Anterior cingulate cortex (tissue), 58 donors: ENCODE data around the gene ZNF14.
"Not testable (repeated sequence)": the region's sequence is repeated elsewhere in the genome, so short reads cannot be mapped to it uniquely, and the experiment has no call there.

ENCODE experiments used
- DNase-seq, 58 donors: peaks; one replicate each; lab custom pipeline; 2025; lab: John Stamatoyannopoulos, UW

The ZNF14 gene

DNA sequence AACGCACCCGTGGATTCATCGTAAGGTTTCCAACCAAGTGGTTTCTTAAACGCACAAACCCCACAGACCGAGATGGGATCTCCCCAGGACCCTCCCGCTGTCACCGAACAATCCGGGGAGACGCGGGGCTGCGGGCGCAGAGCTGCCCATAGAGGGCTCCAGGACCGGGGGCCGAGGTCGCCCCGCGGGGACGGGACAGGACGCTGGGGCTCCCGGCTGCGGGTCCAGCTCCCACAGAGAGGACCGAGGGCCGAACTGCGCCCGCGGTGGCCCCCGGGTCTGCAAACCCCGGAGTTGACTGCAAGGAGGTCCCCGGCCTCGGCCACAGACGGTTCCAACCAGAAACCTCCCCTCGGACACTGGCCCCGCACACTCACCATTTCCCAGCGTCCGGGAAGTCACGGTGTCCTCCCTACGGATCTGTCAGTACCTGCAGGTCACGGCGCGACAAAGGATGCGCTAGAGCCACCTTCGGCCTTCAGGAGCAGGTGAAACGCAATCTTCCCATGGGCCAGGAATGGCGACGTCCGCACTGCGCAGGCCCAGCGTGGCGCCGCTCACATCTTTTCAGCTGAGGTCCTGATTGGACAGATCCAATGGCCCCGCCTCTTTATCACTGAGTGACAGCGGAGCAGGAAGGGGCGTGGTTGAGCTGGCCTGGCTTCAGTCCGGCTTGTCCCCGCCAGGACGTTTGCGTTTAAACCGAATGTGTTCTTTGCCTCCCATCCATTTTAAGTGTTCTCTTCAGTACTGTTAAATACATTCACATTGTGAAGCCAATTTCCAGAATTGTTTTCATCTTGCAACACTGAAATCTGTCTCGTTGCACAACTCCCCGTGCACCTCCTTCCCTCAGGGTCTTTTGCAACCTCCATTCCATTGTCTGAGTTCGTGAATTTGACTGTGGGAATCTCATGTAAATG, at the start of gene ZNF14:
Gene ZNF14, minus strand, starts transcription at position 534 of the 923 bp plus-strand sequence. Its CDS starts 154 bp downstream, at position 380.
- DNase-seq = peak; percentile 27 to 95 (median 88)

DNA sequence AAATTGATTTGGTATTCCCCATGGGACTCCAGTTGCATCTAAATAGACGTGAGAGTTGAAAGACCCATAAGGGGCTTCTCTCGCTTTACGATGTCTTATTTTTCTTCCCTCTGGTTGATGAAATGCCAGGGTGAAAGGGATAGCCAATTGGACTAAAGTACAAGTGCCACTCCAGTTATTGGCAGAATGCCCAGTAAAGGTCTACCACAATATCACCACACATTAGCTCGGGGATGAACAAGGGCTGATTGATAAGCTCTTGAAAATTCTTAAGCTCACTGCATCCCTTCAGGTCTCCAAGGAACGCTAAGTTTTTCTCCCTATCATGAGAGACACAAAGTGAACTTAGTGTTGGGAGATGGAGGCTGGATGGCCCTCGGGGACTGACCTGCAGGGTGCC, 48.9 kb upstream of the ZNF14 start:
- peak in 6 of 58 donors; percentile 0 to 53 (median 10) for DNase-seq

- no peak for DNase-seq
Observed at GRCh38 chr19:19778666-19779065, 45.8 kb upstream of the ZNF14 start.

DNA sequence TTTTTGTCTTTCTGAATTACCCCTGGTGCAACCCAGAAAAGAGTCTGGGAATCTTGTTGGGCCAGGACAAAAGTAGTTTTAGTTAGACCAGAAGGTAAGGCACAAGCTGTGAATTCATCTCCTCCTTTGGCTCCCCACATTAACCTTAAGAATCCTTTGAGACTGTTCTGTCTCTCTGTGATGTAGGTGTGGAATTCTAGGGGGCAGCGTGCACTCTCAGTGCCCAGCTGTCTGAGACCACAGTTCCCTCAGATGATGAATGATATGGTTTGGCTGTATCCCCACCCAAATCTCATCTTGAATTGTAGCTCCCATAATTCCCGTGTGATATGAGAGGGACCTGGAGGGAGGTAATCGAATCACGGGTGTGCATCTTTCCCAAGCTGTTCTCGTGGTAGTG, 44.8 kb upstream of the ZNF14 start:
- no peak for DNase-seq

DNA sequence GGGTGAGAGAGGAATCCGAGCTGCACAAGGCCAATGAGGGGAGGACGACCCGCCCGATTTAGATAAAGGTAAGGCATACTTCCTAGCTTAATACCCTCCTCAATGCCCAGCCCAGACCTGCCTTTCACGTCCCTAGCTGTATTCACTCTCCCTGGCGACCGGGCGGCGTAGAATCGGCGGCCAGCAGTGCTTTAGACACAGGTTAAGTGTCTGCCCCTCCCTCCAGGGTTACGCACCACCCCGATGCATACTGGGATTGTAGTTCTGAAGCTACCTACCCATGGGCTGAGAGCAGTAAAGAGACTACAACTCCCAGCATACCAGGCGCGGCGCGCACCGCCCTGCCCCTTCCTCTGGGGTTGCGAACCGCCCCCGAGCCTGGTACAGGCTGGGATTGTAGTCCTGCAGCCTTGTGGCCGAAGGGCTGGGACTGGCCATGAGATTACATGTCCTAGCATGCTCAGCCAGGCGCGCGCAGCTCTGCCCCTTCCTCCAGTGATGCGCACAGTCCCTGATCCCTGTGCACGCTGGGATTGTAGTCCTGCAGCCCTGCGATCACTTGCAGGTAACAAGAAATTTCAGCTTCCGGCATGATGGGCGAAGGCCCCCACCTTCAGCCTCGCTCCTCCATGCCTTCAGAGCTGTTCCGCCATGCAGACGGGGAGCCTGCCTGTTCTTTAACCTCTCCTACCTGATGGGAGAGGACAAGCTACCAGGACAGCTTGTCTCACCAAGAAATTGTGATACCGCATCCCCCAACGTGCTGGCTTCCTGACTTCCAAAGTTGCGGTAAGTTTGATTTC, 43.5 kb upstream of the ZNF14 start:
- peak; percentile 86 to 100 (median 98) for DNase-seq

DNA sequence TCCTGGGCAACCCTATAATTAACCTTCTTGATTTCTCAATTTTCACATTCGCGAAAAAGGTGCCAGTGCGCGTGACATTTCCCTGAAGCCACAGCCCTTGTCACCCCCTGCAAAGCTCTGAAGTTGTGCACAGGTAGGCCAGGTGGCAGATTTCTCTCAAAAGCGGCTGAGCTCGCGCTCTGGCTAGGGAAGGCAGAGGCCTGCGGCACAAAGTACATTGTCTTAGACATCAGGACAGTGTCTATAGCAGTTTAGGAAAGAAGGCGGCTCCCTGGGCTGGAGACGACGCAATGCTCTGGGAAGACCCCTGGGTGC, 42.9 kb upstream of the ZNF14 start:
- peak in 1 of 58 donors; percentile 20 for DNase-seq

DNA sequence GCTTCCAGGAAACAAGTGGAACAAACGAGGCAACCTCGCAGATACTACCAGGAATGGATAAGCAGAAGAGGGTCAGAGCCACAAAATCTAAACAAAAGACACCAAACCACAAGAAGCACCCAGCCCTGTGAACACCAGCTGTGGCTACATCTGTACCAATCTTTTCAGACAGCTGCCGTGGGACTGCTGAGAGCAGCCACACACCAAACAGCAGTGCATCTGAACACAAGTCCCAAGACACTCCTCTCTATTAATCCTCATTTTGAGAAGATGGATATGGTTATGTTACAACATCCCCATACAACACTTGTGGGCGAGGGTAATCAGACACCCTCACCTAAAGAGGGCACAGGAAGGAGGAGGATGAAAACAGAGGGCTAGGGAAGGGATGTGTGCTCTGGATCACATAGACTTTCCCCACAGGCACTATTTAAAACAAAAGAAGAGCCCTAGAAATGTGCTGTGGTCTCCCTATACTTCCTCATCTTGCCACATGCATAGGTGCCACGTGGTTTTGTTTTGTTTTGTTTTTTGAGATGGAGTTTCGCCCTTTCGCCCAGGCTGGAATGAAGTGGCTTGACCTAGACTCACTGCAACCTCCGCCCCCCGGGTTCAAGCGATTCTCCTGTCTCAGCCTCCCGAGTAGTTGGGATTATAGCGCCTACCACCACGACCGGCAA, 41.6 kb upstream of the ZNF14 start:
- no peak for DNase-seq

GRCh38 chr19:19771963-19772362, 39.1 kb upstream of the ZNF14 start:
- not testable (repeated sequence) for DNase-seq

DNA sequence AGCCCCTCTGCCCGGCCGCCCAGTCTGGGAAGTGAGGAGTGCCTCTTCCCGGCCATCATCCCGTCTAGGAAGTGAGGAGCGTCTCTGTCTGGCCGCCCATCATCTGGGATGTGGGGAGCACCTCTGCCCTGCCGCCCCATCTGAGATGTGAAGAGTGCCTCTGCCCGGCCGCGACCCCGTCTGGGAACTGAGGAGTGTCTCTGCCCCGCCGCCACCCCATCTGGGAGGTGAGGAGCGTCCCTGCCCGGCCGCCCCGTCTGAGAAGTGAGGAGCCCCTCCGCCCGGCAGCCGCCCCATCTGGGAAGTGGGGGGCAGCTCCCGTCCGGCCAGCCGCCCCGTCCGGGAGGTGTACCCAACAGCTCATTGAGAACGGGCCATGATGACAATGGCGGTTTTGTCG, 37.1 kb upstream of the ZNF14 start:
- DNase-seq = not testable (repeated sequence)

DNA sequence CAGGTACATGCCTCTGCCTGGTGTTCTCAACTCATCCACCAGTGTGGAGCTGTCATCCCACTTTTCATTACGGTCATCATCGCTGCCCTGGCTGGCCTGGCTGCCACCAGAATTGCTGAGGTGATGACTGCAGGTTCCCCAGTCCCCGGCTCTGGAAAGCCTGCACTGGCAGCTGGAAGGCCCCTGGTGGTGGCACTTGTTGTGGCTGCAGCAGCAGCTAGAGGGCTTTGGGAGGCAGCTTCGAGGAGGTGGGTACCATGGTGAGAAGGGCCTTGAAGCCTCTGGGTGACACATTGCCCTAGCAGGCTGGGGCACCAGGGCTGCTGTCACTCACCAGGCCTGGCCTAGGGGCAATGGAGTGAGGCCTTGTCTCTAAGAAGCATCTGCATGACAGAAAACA, 25.3 kb upstream of the ZNF14 start:
- no peak for DNase-seq

GRCh38 chr19:19752760-19753403, 20.0 kb upstream of the ZNF14 start:
- DNase-seq = no peak

DNA sequence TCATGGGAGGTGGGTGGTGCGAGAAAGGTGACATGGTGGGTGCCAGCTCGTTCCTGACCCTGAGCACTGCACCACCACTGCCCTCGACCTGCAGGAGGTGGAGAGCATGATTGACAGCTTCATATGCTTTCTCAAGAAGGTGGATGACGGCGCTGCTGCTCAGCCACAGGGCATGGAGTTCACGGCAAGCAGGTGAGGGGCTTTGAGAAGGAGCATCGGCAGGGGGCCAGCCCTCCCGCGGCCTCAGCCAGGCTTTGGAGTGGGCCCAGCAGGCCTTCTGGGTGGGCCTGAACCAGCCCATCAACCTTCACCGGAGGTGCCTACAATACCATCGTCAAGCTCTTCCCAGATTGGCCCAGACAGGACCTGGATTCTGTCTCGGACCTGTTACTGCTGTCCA, 18.9 kb upstream of the ZNF14 start:
- DNase-seq = no peak

DNA sequence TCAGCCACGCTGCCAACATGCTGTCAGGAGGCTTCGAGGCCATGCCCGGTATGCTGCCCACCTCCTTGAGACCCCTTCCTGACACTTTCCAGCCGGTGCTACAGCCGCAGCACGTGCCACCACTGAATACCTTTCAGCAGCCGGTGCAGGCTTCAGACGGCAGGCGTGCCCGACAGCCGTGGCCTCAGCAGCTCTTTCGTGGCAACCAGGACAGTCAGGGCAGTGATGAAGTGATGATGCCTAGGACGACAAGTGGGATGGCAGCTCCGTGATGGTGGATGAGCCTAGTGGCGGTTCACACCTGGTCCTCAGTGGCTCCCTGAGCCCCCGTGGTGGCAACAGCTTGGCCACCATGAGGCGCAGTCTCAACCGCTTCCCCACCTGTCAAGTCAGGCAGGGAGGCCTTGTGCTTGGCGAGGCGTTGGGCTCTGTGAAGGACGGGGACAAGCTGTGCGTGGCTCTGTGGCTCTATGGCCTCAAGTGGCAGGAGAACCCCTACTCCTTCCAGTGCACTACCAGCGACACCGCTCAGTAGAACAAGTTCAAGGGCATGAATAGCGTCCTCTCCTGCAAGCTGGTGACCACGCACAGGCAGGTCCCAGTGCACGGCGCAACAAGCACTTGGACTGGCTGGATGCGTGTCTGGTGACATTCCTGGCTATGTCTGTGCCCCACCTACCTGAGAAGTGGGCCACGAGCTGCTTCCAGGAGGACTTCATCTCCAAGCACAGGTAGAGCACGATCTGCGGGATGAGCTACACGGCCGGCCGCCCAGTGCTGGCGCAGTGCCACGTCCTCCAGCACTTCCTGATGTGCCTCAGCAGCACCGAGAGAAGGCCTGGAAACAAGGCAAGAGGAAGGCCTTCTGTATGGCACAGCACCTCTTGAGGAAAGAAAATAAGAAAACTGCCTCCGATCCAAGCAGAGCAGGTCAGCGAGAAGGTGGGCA, 18.2 kb upstream of the ZNF14 start:
- no peak for DNase-seq

DNA sequence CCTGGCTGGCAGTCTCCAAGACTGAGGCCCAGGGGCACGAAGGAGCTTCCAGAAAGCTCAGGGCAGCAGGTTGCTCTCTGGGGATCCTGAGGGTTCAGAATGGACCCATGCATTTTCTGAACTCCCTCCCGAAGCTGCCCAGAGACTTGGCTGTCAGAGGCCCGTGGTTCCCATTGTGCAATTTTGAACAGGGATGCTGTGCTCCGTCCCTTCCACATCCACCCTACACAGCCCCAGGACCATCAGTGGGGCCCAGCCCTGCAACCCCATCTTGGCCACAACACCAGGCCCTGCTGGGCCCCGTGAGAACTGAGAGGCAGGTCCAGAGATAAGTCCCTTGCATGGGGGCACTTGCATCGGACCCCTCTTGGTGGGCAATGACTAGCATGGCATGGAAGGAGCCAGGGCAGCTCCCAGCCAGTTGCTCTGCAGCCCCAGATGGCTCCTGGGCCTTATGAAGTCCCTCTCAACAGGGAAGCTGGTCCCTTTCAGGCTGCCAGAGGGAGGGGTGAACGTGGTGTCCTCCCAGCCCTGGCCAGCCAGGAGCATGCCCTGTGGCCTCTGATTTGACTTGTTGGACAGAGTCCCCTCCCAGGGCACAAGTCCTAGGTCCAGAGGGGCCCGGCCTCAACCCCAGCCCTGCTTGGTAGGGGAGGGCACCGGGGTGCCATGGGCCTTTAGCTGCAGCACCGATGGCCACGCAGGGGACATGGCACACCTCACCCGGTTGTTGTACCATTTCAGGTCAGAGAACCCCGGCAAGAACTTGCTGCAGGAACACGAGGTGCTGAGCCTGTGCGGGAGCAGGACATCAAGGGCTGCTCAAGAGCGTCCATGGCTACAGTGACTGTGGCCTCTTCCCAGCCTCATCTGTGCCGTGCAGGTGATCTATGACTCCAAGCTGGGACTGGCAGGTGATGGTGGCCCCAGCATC, 17.3 kb upstream of the ZNF14 start:
- no peak for DNase-seq

DNA sequence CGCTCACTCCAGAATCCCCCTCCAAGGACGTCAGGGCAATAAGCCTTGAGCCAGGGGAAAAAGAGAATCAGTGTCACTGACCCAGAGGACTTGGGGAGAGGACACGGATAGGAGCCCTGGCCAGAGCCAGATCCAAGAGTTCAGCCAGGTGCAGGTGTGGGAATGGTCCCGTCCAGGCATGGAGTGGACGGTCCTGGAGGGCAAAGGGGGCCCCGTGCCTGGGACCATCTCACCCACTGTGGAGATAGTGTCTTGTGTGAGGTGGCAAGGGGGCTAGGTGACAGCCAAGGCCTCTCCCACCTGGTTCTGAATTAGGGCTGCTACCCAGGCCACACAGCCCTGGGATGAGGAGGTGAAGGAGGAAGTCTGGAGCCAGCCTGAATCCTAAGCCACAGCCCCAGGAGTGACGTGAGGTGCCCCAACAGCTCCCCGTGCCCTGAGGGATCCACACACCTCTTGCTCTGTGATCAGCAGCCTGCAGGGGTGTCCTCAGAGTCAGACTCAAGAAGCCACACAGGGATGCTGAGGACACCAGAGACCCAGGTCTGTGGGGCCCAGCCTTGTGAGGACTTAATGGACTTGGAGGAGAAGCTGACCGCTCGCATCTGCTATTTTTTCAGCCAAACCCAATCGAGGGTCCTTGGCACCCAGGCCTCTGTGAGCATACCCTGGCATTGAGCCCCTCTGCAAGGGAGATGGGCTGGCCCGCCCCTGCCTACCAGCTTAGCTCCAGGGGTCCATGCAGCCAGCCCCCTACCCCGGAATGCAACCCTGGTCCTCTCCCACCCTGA, 16.4 kb upstream of the ZNF14 start:
- DNase-seq = no peak

- no peak for DNase-seq
Observed at GRCh38 chr19:19748249-19748938, 15.5 kb upstream of the ZNF14 start.
